ENCODE results near the gene SRRM3.

GRCh38 chr7:76225379-76225778, 23.7 kb downstream of the SRRM3 start:
- TF ChIP-seq ZNF644 (tag; IDR thresholded peaks at IDR 0.05; ENCODE audit: low read depth), result no peak; the same call in 1 of the 2 replicates
- TF ChIP-seq BCL6 (CRISPR knock-in tag; IDR thresholded peaks at IDR 0.05), result no peak
- no peak for TF ChIP-seq KLF16 (IDR thresholded peaks at IDR 0.05)
- no peak for TF ChIP-seq TAF1 (IDR thresholded peaks at IDR 0.05; ENCODE audit: control insufficient read depth, extremely low read depth, insufficient read depth, low read length, severe bottlenecking)
- no peak for TF ChIP-seq CTCF (IDR thresholded peaks at IDR 0.05 in 2 of 3, conservative IDR thresholded peaks at IDR 0.05 in 1 of 3; ENCODE audit: insufficient read depth in 2 of 3, low read depth in 1 of 3, low read length in 3 of 3)

Data from K562 (cell line).